ENCODE results near the gene OR1A1. TPM values are rescaled to one million over a fixed set of nuclear protein-coding genes. Genes with fewer than 3 reads are reported as not detected.
A peak's percentile ranks its signal among the peaks of the same experiment; 100 is the strongest.
"Not testable (repeated sequence)": the region's sequence is repeated elsewhere in the genome, so short reads cannot be mapped to it uniquely, and the experiment has no call there.

OR1A1 gene
- total RNA-seq, 2 experiments from 2014 or later = not detected

DNA sequence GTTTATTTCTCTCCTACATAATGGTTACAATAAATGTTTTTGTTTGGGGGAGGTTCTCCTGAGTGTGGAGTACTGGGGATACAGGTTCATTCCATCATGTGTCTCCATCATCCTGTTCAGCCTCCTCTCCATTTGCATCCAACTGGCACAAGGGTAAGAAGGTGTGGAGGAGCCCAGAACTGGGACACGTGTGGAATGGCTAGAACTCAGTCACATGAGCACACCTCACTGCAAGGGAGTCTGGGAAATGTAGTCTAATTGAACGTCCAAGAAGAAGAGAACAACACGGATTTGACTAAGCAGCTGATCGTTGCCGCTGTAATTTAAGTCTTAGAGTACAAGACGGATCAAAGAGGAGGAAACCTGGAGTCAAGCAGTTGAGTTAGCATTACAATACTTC is 6.1 kb downstream of the OR1A1 start:
- POLR2A ChIA-PET = no interaction called here

DNA sequence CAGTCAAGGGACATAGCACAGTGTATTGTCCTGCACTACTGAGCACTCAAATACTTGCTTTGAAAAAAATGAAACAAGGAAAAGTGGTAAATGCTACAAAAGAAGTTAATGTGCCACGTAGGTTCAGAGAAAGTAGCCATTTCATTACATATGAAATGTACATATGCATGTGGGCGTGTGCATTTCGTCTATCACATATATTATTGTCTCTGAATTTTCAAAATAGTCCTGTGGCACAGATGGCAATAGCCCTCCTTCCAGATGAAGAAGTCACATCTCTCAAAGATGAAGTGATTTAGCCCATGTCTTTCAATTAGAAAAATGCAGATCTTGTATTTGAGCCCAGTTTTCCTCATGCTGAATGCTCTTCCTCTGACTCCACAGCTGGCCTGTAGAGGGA is 12.5 kb downstream of the OR1A1 start:
- H3K27me3 ChIP-seq (ENCODE audit: control insufficient read depth in 1 of 2, insufficient read depth in 2 of 2, low read length in 2 of 2); intact Hi-C loops (cut with DNase I, micrococcal nuclease); H3K4me3 ChIP-seq (ENCODE audit: low read length); H3K27ac ChIP-seq (ENCODE audit: low read depth in 1 of 2, low read length in 2 of 2); H3K27ac Mint-ChIP-seq; POLR2A ChIA-PET; H3K9me3 ChIP-seq (ENCODE audit: control insufficient read depth in 1 of 2, insufficient read depth in 1 of 2, low read length in 2 of 2); H3K36me3 ChIP-seq (ENCODE audit: insufficient read depth, low read length); H3K4me1 ChIP-seq (ENCODE audit: insufficient read depth, low read length); CTCF ChIA-PET; ATAC-seq (ENCODE audit: poor library complexity); H3K36me3 Mint-ChIP-seq (ENCODE audit: low read depth); H3K9me3 Mint-ChIP-seq; H3K4me3 Mint-ChIP-seq; DNase-seq: not testable (repeated sequence)
- Mint-ChIP-seq H3K4me1 (ENCODE audit: low read depth) (peaks cover 18% of the 10 kb centered on the region), H3K27me3 (peaks cover 17% of the 10 kb centered on the region)

More for the DNA sequence above, 6.1 kb downstream of the OR1A1 start:
- no peak overlapping the region for H3K27ac Mint-ChIP-seq
- H3K27me3 ChIP-seq (ENCODE audit: control insufficient read depth in 1 of 2, insufficient read depth in 2 of 2, low read length in 2 of 2) = peaks cover 0 to 6% of the 10 kb centered on the region in 2 experiments
- CTCF ChIA-PET = no interaction called here
- no peak overlapping the region for H3K4me3 ChIP-seq (ENCODE audit: low read length)
- H3K9me3 ChIP-seq (ENCODE audit: control insufficient read depth in 1 of 2, insufficient read depth in 1 of 2, low read length in 2 of 2) = no peaks in the 10 kb centered on the region
- H3K4me3 Mint-ChIP-seq = no peak overlapping the region
- H3K4me1 ChIP-seq (ENCODE audit: insufficient read depth, low read length) = no peaks in the 10 kb centered on the region
- peaks cover 14% of the 10 kb centered on the region for H3K27me3 Mint-ChIP-seq
- H3K27ac ChIP-seq (ENCODE audit: low read depth in 1 of 2, low read length in 2 of 2) = no peak overlapping the region
- peaks cover 2% of the 10 kb centered on the region for H3K9me3 Mint-ChIP-seq
- intact Hi-C loops (cut with DNase I, micrococcal nuclease) = no loop called here
- H3K4me1 Mint-ChIP-seq (ENCODE audit: low read depth) = no peaks in the 10 kb centered on the region
- H3K36me3 ChIP-seq (ENCODE audit: insufficient read depth, low read length) = no peaks in the 10 kb centered on the region
- TF ChIP-seq, protein P1, sequence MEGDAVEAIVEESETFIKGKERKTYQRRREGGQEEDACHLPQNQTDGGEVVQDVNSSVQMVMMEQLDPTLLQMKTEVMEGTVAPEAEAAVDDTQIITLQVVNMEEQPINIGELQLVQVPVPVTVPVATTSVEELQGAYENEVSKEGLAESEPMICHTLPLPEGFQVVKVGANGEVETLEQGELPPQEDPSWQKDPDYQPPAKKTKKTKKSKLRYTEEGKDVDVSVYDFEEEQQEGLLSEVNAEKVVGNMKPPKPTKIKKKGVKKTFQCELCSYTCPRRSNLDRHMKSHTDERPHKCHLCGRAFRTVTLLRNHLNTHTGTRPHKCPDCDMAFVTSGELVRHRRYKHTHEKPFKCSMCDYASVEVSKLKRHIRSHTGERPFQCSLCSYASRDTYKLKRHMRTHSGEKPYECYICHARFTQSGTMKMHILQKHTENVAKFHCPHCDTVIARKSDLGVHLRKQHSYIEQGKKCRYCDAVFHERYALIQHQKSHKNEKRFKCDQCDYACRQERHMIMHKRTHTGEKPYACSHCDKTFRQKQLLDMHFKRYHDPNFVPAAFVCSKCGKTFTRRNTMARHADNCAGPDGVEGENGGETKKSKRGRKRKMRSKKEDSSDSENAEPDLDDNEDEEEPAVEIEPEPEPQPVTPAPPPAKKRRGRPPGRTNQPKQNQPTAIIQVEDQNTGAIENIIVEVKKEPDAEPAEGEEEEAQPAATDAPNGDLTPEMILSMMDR (IDR thresholded peaks at IDR 0.05) = no peak
- no peaks in the 10 kb centered on the region for H3K36me3 Mint-ChIP-seq (ENCODE audit: low read depth)
- DNase-seq (no peak), ATAC-seq (ENCODE audit: poor library complexity) (no peak)

DNA sequence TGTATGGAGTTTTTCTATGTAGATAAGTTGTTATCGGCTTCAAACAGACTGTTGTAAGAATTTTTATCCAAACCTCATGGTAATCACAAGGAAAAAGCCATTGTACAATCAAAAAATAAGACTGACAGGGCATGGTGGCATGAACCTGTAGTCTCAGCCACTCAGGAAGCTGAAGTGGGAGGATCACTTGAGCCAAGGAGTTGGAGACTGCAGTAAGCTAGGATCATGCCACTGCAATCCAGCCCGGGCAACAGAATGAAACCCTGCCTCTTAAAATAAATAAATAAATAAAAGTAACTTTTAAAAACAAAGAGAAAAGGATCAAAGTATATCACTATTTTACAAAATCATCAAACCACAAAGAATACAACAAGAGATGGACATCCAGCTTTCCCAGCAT is 14.4 kb downstream of the OR1A1 start:
- TF ChIP-seq, protein P1 (IDR thresholded peaks at IDR 0.05) = no peak
- peaks cover 5% of the 10 kb centered on the region for H3K9me3 Mint-ChIP-seq
- POLR2A ChIA-PET = no interaction called here
- ATAC-seq (ENCODE audit: poor library complexity) (no peak), DNase-seq (no peak)
- CTCF ChIA-PET = no interaction called here
- peaks cover 18% of the 10 kb centered on the region for H3K4me1 Mint-ChIP-seq (ENCODE audit: low read depth)
- Histone ChIP-seq H3K36me3 (ENCODE audit: insufficient read depth, low read length) (no peaks in the 10 kb centered on the region), H3K4me3 (ENCODE audit: low read length) (no peak overlapping the region), H3K27ac (ENCODE audit: low read depth in 1 of 2, low read length in 2 of 2) (no peak overlapping the region), H3K27me3 (ENCODE audit: control insufficient read depth in 1 of 2, insufficient read depth in 2 of 2, low read length in 2 of 2) (no peaks in the 10 kb centered on the region), H3K9me3 (ENCODE audit: control insufficient read depth in 1 of 2, insufficient read depth in 1 of 2, low read length in 2 of 2) (no peaks in the 10 kb centered on the region), H3K4me1 (ENCODE audit: insufficient read depth, low read length) (peaks cover 6% of the 10 kb centered on the region)
- no peaks in the 10 kb centered on the region for H3K36me3 Mint-ChIP-seq (ENCODE audit: low read depth)
- peak overlapping the region; percentile 43 for H3K27ac Mint-ChIP-seq
- H3K4me3 Mint-ChIP-seq = no peak overlapping the region
- peaks cover 4% of the 10 kb centered on the region for H3K27me3 Mint-ChIP-seq
- intact Hi-C loops (cut with DNase I, micrococcal nuclease) = no loop called here

DNA sequence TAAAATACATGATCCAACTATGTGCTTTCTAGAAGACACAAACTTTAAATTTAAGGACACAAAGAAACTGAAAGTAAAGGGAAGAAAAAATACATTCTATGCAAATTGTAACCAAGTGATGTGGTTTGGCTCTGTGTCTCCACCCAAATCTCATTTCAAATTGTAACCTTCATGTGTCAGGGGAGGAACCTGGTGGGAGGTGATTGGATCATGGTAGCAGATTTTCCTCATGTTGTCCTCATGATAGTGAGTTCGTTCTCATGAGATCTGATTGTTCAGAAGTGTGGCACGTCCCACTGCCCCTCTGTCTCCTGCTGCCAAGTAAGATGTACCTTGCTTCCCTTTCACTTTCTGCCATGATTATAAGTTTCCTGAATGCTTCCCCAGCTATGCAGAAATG is 15.0 kb downstream of the OR1A1 start:
- intact Hi-C loops (cut with DNase I, micrococcal nuclease) = no loop called here
- no peaks in the 10 kb centered on the region for H3K9me3 ChIP-seq (ENCODE audit: control insufficient read depth in 1 of 2, insufficient read depth in 1 of 2, low read length in 2 of 2)
- Mint-ChIP-seq H3K4me3 (peak overlapping the region; percentile 26), H3K27ac (peak overlapping the region; percentile 43), H3K36me3 (ENCODE audit: low read depth) (no peaks in the 10 kb centered on the region), H3K27me3 (peaks cover 4% of the 10 kb centered on the region), H3K4me1 (ENCODE audit: low read depth) (peaks cover 18% of the 10 kb centered on the region), H3K9me3 (peaks cover 5% of the 10 kb centered on the region)
- no peak overlapping the region for H3K27ac ChIP-seq (ENCODE audit: low read depth in 1 of 2, low read length in 2 of 2)
- DNase-seq (peak in 2 of 14 experiments; percentile 4 to 46), ATAC-seq (ENCODE audit: poor library complexity) (no peak)
- no peaks in the 10 kb centered on the region for H3K36me3 ChIP-seq (ENCODE audit: insufficient read depth, low read length)
- H3K4me3 ChIP-seq (ENCODE audit: low read length) = peak overlapping the region; percentile 27
- peaks cover 6% of the 10 kb centered on the region for H3K4me1 ChIP-seq (ENCODE audit: insufficient read depth, low read length)
- TF ChIP-seq, protein P1 (IDR thresholded peaks at IDR 0.05) = no peak
- CTCF ChIA-PET = no interaction called here
- H3K27me3 ChIP-seq (ENCODE audit: control insufficient read depth in 1 of 2, insufficient read depth in 2 of 2, low read length in 2 of 2) = no peaks in the 10 kb centered on the region
- POLR2A ChIA-PET = no interaction called here

DNA sequence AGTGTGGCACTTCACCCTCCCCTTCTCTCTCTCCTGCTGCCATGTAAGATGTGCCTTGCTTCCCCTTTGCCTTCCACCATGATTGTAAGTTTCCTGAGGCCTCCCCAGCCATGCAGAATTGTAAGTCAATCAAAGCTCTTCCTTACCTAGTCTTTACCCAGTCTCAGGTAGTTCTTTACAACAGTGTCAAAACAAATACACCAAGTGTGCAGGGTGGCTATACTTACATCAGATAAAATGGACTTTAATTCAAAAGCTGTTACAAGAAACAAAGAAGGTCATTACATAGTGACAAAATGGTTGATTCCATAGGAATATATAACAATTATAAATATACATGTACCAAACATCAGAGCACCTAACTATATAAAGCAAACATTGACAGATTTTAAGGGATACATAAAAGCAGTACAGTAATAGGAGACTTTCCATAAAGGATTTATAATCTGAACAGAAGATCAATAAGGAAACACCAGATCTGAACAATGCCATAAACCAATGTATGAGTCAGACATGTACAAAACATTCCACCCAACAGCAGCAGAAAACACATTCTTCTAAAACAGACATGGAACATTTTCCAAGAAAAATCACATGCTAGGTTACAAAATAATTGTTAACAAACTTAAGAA is 17.4 kb downstream of the OR1A1 start:
- H3K27ac ChIP-seq (ENCODE audit: low read depth in 1 of 2, low read length in 2 of 2); intact Hi-C loops (cut with DNase I, micrococcal nuclease); H3K9me3 Mint-ChIP-seq; H3K4me3 ChIP-seq (ENCODE audit: low read length); H3K27me3 ChIP-seq (ENCODE audit: control insufficient read depth in 1 of 2, insufficient read depth in 2 of 2, low read length in 2 of 2); DNase-seq; H3K27ac Mint-ChIP-seq; H3K27me3 Mint-ChIP-seq; H3K4me1 ChIP-seq (ENCODE audit: insufficient read depth, low read length); H3K36me3 Mint-ChIP-seq (ENCODE audit: low read depth); H3K9me3 ChIP-seq (ENCODE audit: control insufficient read depth in 1 of 2, insufficient read depth in 1 of 2, low read length in 2 of 2); H3K4me3 Mint-ChIP-seq; CTCF ChIA-PET; POLR2A ChIA-PET; H3K36me3 ChIP-seq (ENCODE audit: insufficient read depth, low read length); ATAC-seq (ENCODE audit: poor library complexity): not testable (repeated sequence)
- peaks cover 18% of the 10 kb centered on the region for H3K4me1 Mint-ChIP-seq (ENCODE audit: low read depth)
